GM21723 (cell line): Measurements from ENCODE around the gene GPR146.
"Not testable (repeated sequence)": the region's sequence is repeated elsewhere in the genome, so short reads cannot be mapped to it uniquely, and the experiment has no call there.

Experiments used
- ATAC-seq: cut with Tn5 transposase; IDR thresholded peaks from one replicate; pipeline ENCODE4 v1.9.1; 2021; ENCODE audit warnings: mild to moderate bottlenecking, moderate library complexity; ENCODE audit not compliant: unreplicated experiment

Gene GPR146

GRCh38 chr7:1044189-1045068 lies at the start of gene GPR146:
GPR146 (plus strand) TSS chr7:1044546; CDS start chr7:1057516, 12,970 bp downstream.
- ATAC-seq = peak; percentile 84

- ATAC-seq = no peak
Observed at GRCh38 chr7:994592-995308, 49.6 kb upstream of the GPR146 start.

GRCh38 chr7:995571-995970 lies 48.8 kb upstream of the GPR146 start:
- ATAC-seq = no peak

GRCh38 chr7:996079-996872 lies 48.1 kb upstream of the GPR146 start:
- ATAC-seq = no peak

- ATAC-seq = no peak
Observed at GRCh38 chr7:997404-998395, 46.6 kb upstream of the GPR146 start.

- no peak for ATAC-seq
Observed at GRCh38 chr7:999149-999879, 45.0 kb upstream of the GPR146 start.

GRCh38 chr7:999941-1000935 lies 44.1 kb upstream of the GPR146 start:
- no peak for ATAC-seq

GRCh38 chr7:1001069-1001770 lies 43.1 kb upstream of the GPR146 start:
- not testable (repeated sequence) for ATAC-seq

- ATAC-seq = not testable (repeated sequence)
Observed at GRCh38 chr7:1002026-1002425, 42.3 kb upstream of the GPR146 start.

- ATAC-seq = not testable (repeated sequence)
Observed at GRCh38 chr7:1002445-1002844, 41.9 kb upstream of the GPR146 start.

- ATAC-seq = no peak
Observed at GRCh38 chr7:1004018-1004852, 40.1 kb upstream of the GPR146 start.

- ATAC-seq = no peak
Observed at GRCh38 chr7:1005303-1005702, 39.0 kb upstream of the GPR146 start.

GRCh38 chr7:1007901-1008300 lies 36.4 kb upstream of the GPR146 start:
- no peak for ATAC-seq

- no peak for ATAC-seq
Observed at GRCh38 chr7:1008733-1009363, 35.5 kb upstream of the GPR146 start.

GRCh38 chr7:1009747-1010146 lies 34.6 kb upstream of the GPR146 start:
- ATAC-seq = no peak

GRCh38 chr7:1010226-1010625 lies 34.1 kb upstream of the GPR146 start:
- ATAC-seq = no peak
